HUES6 (cell line): ENCODE results near the gene JOSD2.

Source experiments
- H3K27ac ChIP-seq: 2 replicates; pipeline ENCODE4 v1.7.0; 2013; ENCODE audit warnings: low read depth, mild to moderate bottlenecking, low read length, inconsistent platforms
- H3K27me3 ChIP-seq: 2 replicates; pipeline ENCODE4 v1.6.1; 2013; ENCODE audit warnings: low read length; ENCODE audit not compliant: control insufficient read depth, insufficient read depth
- H3K36me3 ChIP-seq: 2 replicates; pipeline ENCODE4 v1.6.1; 2013; ENCODE audit warnings: low read length; ENCODE audit not compliant: control insufficient read depth, insufficient read depth
- H3K4me1 ChIP-seq: 2 replicates; pipeline ENCODE4 v1.6.1; 2013; ENCODE audit warnings: low read length; ENCODE audit not compliant: control insufficient read depth, insufficient read depth
- H3K4me3 ChIP-seq: 2 replicates; pipeline ENCODE4 v1.5.1; 2013; ENCODE audit warnings: low read depth, low read length
- H3K9ac ChIP-seq: one replicate; pipeline ENCODE4 v1.6.1; 2013; ENCODE audit warnings: mild to moderate bottlenecking, low read length
- H3K9me3 ChIP-seq: 2 replicates; pipeline ENCODE4 v1.6.1; 2013; ENCODE audit warnings: low read depth, low read length; ENCODE audit not compliant: control insufficient read depth, insufficient read depth

Gene JOSD2

GRCh38 chr19:50468818-50469217, 42.2 kb downstream of the JOSD2 start:
- Histone ChIP-seq H3K9ac (no peak overlapping the region), H3K9me3 (no peaks in the 10 kb centered on the region)

GRCh38 chr19:50467566-50467965, 43.4 kb downstream of the JOSD2 start:
- no peak overlapping the region for H3K4me3 ChIP-seq
- H3K27me3 ChIP-seq, result peaks cover 3% of the 10 kb centered on the region; the same call in 1 of the 2 replicates
- no peaks in the 10 kb centered on the region for H3K36me3 ChIP-seq
- H3K27ac ChIP-seq, result no peak overlapping the region
- peaks cover 13% of the 10 kb centered on the region for H3K4me1 ChIP-seq
- H3K9ac ChIP-seq, result no peak overlapping the region
- no peaks in the 10 kb centered on the region for H3K9me3 ChIP-seq

More at GRCh38 chr19:50468818-50469217, 42.2 kb downstream of the JOSD2 start:
- no peak overlapping the region for H3K27ac ChIP-seq
- H3K36me3 ChIP-seq, result no peaks in the 10 kb centered on the region
- peaks cover 13% of the 10 kb centered on the region for H3K4me1 ChIP-seq
- H3K4me3 ChIP-seq, result no peak overlapping the region
- peaks cover 3% of the 10 kb centered on the region; the same call in 1 of the 2 replicates for H3K27me3 ChIP-seq

- Histone ChIP-seq H3K4me1 (peaks cover 13% of the 10 kb centered on the region), H3K27ac (no peak overlapping the region), H3K36me3 (no peaks in the 10 kb centered on the region), H3K27me3 (peaks cover 3% of the 10 kb centered on the region; the same call in 1 of the 2 replicates), H3K9me3 (no peaks in the 10 kb centered on the region), H3K9ac (no peak overlapping the region), H3K4me3 (no peak overlapping the region)
These were observed 44.3 kb downstream of the JOSD2 start for GRCh38 chr19:50466706-50467039.

GRCh38 chr19:50465986-50466705, 44.8 kb downstream of the JOSD2 start:
- peak overlapping the region; percentile 8; the same call in 1 of the 2 replicates for H3K4me3 ChIP-seq
- H3K36me3 ChIP-seq, result no peaks in the 10 kb centered on the region
- H3K27ac ChIP-seq, result no peak overlapping the region
- H3K4me1 ChIP-seq, result peaks cover 13% of the 10 kb centered on the region
- no peak overlapping the region for H3K9ac ChIP-seq
- peaks cover 3% of the 10 kb centered on the region; the same call in 1 of the 2 replicates for H3K27me3 ChIP-seq
- H3K9me3 ChIP-seq, result no peaks in the 10 kb centered on the region

- H3K9me3 ChIP-seq, result no peaks in the 10 kb centered on the region
- H3K4me3 ChIP-seq, result no peak overlapping the region
- no peak overlapping the region for H3K27ac ChIP-seq
- H3K9ac ChIP-seq, result no peak overlapping the region
- peaks cover 3% of the 10 kb centered on the region; the same call in 1 of the 2 replicates for H3K27me3 ChIP-seq
- H3K36me3 ChIP-seq, result no peaks in the 10 kb centered on the region
- H3K4me1 ChIP-seq, result peaks cover 13% of the 10 kb centered on the region
These were observed 46.0 kb downstream of the JOSD2 start for GRCh38 chr19:50465000-50465399.

- no peaks in the 10 kb centered on the region for H3K27me3 ChIP-seq
- H3K36me3 ChIP-seq, result no peaks in the 10 kb centered on the region
- no peak overlapping the region for H3K27ac ChIP-seq
- no peak overlapping the region for H3K9ac ChIP-seq
- H3K4me3 ChIP-seq, result no peak overlapping the region
- peaks cover 13% of the 10 kb centered on the region for H3K4me1 ChIP-seq
- H3K9me3 ChIP-seq, result no peaks in the 10 kb centered on the region
These were observed 46.6 kb downstream of the JOSD2 start for GRCh38 chr19:50464348-50464747.

GRCh38 chr19:50462970-50463369, 48.0 kb downstream of the JOSD2 start:
- H3K9ac ChIP-seq, result no peak overlapping the region
- H3K4me3 ChIP-seq, result no peak overlapping the region
- no peak overlapping the region for H3K27ac ChIP-seq
- H3K36me3 ChIP-seq, result no peaks in the 10 kb centered on the region
- no peaks in the 10 kb centered on the region for H3K9me3 ChIP-seq
- H3K4me1 ChIP-seq, result peaks cover 13% of the 10 kb centered on the region
- no peaks in the 10 kb centered on the region; the same call in 1 of the 2 replicates for H3K27me3 ChIP-seq

- Histone ChIP-seq H3K4me3 (no peak overlapping the region), H3K9ac (no peak overlapping the region), H3K27ac (no peak overlapping the region), H3K36me3 (no peaks in the 10 kb centered on the region), H3K27me3 (no peaks in the 10 kb centered on the region; the same call in 1 of the 2 replicates), H3K9me3 (no peaks in the 10 kb centered on the region), H3K4me1 (peaks cover 7% of the 10 kb centered on the region)
These were observed 49.7 kb downstream of the JOSD2 start for GRCh38 chr19:50461066-50461875.

GRCh38 chr19:50460161-50460765, 50.7 kb downstream of the JOSD2 start:
- H3K4me3 ChIP-seq, result no peak overlapping the region
- no peaks in the 10 kb centered on the region for H3K4me1 ChIP-seq
- no peaks in the 10 kb centered on the region; the same call in 1 of the 2 replicates for H3K27me3 ChIP-seq
- no peaks in the 10 kb centered on the region for H3K9me3 ChIP-seq
- no peak overlapping the region for H3K27ac ChIP-seq
- no peaks in the 10 kb centered on the region for H3K36me3 ChIP-seq
- H3K9ac ChIP-seq, result no peak overlapping the region

GRCh38 chr19:50459638-50460037, 51.4 kb downstream of the JOSD2 start:
- H3K9me3 ChIP-seq, result no peaks in the 10 kb centered on the region
- no peak overlapping the region for H3K9ac ChIP-seq
- peaks cover 2% of the 10 kb centered on the region; the same call in 1 of the 2 replicates for H3K27me3 ChIP-seq
- H3K4me1 ChIP-seq, result no peaks in the 10 kb centered on the region
- no peak overlapping the region for H3K4me3 ChIP-seq
- H3K27ac ChIP-seq, result no peak overlapping the region
- H3K36me3 ChIP-seq, result no peaks in the 10 kb centered on the region

GRCh38 chr19:50459067-50459456, 51.9 kb downstream of the JOSD2 start:
- H3K27me3 ChIP-seq, result peaks cover 2% of the 10 kb centered on the region; the same call in 1 of the 2 replicates
- H3K27ac ChIP-seq, result no peak overlapping the region
- H3K36me3 ChIP-seq, result no peaks in the 10 kb centered on the region
- no peak overlapping the region for H3K9ac ChIP-seq
- H3K4me3 ChIP-seq, result no peak overlapping the region
- H3K4me1 ChIP-seq, result no peaks in the 10 kb centered on the region
- H3K9me3 ChIP-seq, result no peaks in the 10 kb centered on the region
